ENCODE data around the gene SEC62.

SEC62 gene

GRCh38 chr3:169990431-169990830 is 23.8 kb downstream of the SEC62 start:
- no peak overlapping the region for H3K4me3 ChIP-seq
- no peak for TF ChIP-seq CTCF (IDR thresholded peaks at IDR 0.05)
- no peak overlapping the region for H3K27ac ChIP-seq
- DNase-seq (ENCODE audit: low spot score), result no peak

- Histone ChIP-seq H3K27ac (no peak overlapping the region), H3K4me3 (no peak overlapping the region)
- TF ChIP-seq CTCF (IDR thresholded peaks at IDR 0.05), result no peak
- DNase-seq (ENCODE audit: low spot score), result no peak
Measured at GRCh38 chr3:169992156-169992555, 25.5 kb downstream of the SEC62 start.

- DNase-seq (ENCODE audit: low spot score), result no peak
- H3K4me3 ChIP-seq, result no peak overlapping the region
- TF ChIP-seq CTCF (IDR thresholded peaks at IDR 0.05), result no peak
- no peak overlapping the region for H3K27ac ChIP-seq
Measured at GRCh38 chr3:169992781-169993180, 26.2 kb downstream of the SEC62 start.

GRCh38 chr3:169993761-169994160 is 27.2 kb downstream of the SEC62 start:
- no peak overlapping the region for H3K27ac ChIP-seq
- H3K4me3 ChIP-seq, result no peak overlapping the region
- no peak for DNase-seq (ENCODE audit: low spot score)
- no peak for TF ChIP-seq CTCF (IDR thresholded peaks at IDR 0.05)

GRCh38 chr3:169996063-169996462 is 29.5 kb downstream of the SEC62 start:
- no peak for TF ChIP-seq CTCF (IDR thresholded peaks at IDR 0.05)
- Histone ChIP-seq H3K27ac (no peak overlapping the region), H3K4me3 (no peak overlapping the region)
- DNase-seq (ENCODE audit: low spot score), result no peak

- no peak for TF ChIP-seq CTCF (IDR thresholded peaks at IDR 0.05)
- no peak overlapping the region for H3K4me3 ChIP-seq
- no peak overlapping the region for H3K27ac ChIP-seq
- no peak for DNase-seq (ENCODE audit: low spot score)
Measured at GRCh38 chr3:169998668-169999131, 32.1 kb downstream of the SEC62 start.

GRCh38 chr3:169999433-169999832 is 32.8 kb downstream of the SEC62 start:
- H3K27ac ChIP-seq, result no peak overlapping the region
- no peak for DNase-seq (ENCODE audit: low spot score)
- H3K4me3 ChIP-seq, result no peak overlapping the region
- no peak for TF ChIP-seq CTCF (IDR thresholded peaks at IDR 0.05)

All from coronary artery (tissue), 2 donors.